Subcutaneous preadipocyte (primary cell): ENCODE results near the gene TOGARAM1. TPM values are rescaled to one million over a fixed set of nuclear protein-coding genes. Genes with fewer than 3 reads are reported as not detected.

ENCODE experiments used
- small RNA-seq: library from RNA; depleted of rRNA; stranded (forward); fragments of <200 nt; gene quantifications from one replicate; pipeline ENCODE3, GENCODE V24; 2012
- total RNA-seq: library from RNA; depleted of rRNA; stranded (reverse); fragments of >200 nt; gene quantifications from 2 replicates; pipeline ENCODE4 v1.2.3, GENCODE V29; 2012

TOGARAM1 gene
- total RNA-seq: 15.1 and 19.9 TPM in 2 replicates

GRCh38 chr14:44961554-44962333, at the start of gene TOGARAM1, which contains the start of gene KLHL28:
TSS of gene TOGARAM1 (plus strand) at chr14:44962190. CDS start at chr14:44962422, 232 bp downstream.
TSS of gene KLHL28 (minus strand) at chr14:44961947. CDS start at chr14:44945928, 16,019 bp downstream.

GRCh38 chr14:45083976-45084722, 122.2 kb downstream of the TOGARAM1 start, which contains the start of gene PRPF39:
TSS of gene PRPF39 (plus strand) at chr14:45084116. CDS start at chr14:45095240, 11,124 bp downstream.

Small RNA genes within 50 kb of the gene (small RNA-seq; reads per million reads assigned to genes)
- gene RF00151 (not detected), gene SNORD127 (19,281 reads per million, percentile 100 among the genes with 10 or more reads in this experiment)

Other genes starting within 250 kb of the TOGARAM1 start
- 5.7 and 8.1 TPM in 2 replicates for gene KLHL28, start 243 bp upstream of the TOGARAM1 start, total RNA-seq
- 23.9 and 30.1 TPM in 2 replicates for gene PRPF39, start 121.9 kb downstream of the TOGARAM1 start, total RNA-seq
- 19.5 and 23.1 TPM in 2 replicates for gene FKBP3, start 172.3 kb downstream of the TOGARAM1 start, total RNA-seq
- 9.2 and 10.8 TPM in 2 replicates for gene FANCM, start 173.7 kb downstream of the TOGARAM1 start, total RNA-seq